ENCODE results near the gene SLC28A3.
"Not testable (repeated sequence)": the region's sequence is repeated elsewhere in the genome, so short reads cannot be mapped to it uniquely, and the experiment has no call there.

The SLC28A3 gene

DNA sequence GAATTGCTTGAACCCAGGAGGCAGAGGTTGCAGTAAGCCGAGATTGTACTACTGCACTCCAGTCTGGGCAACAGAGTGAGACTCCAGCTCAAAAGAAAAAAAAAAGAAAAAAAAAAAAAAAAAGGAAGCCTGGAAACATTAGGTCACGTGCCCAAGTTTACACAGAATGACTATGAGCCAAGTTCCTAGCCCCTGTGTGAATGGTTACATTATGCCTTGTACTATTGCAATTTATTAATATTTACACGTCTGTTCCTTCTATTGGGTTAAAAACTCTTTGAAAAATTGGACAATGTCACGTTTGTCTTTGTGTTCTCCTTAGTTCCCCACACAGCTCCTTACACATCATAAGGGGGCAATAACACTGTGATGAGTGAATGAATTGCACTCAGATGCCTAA, 33.5 kb upstream of the SLC28A3 start:
- H3K27me3 ChIP-seq (replicated peaks; ENCODE audit: control insufficient read depth, insufficient read depth, low read length) = no peaks in the 10 kb centered on the region
- DNase-seq (ENCODE audit: extremely low read depth, insufficient read length) = no peak
- TF ChIP-seq, protein P1, sequence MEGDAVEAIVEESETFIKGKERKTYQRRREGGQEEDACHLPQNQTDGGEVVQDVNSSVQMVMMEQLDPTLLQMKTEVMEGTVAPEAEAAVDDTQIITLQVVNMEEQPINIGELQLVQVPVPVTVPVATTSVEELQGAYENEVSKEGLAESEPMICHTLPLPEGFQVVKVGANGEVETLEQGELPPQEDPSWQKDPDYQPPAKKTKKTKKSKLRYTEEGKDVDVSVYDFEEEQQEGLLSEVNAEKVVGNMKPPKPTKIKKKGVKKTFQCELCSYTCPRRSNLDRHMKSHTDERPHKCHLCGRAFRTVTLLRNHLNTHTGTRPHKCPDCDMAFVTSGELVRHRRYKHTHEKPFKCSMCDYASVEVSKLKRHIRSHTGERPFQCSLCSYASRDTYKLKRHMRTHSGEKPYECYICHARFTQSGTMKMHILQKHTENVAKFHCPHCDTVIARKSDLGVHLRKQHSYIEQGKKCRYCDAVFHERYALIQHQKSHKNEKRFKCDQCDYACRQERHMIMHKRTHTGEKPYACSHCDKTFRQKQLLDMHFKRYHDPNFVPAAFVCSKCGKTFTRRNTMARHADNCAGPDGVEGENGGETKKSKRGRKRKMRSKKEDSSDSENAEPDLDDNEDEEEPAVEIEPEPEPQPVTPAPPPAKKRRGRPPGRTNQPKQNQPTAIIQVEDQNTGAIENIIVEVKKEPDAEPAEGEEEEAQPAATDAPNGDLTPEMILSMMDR (IDR thresholded peaks at IDR 0.05; ENCODE audit: insufficient read depth, low read length, poor library complexity, severe bottlenecking) = no peak
- H3K36me3 ChIP-seq (ENCODE audit: control insufficient read depth, insufficient read depth, low read length) = no peaks in the 10 kb centered on the region
- H3K4me3 ChIP-seq (replicated peaks; ENCODE audit: low read depth, low read length) = no peak overlapping the region

DNA sequence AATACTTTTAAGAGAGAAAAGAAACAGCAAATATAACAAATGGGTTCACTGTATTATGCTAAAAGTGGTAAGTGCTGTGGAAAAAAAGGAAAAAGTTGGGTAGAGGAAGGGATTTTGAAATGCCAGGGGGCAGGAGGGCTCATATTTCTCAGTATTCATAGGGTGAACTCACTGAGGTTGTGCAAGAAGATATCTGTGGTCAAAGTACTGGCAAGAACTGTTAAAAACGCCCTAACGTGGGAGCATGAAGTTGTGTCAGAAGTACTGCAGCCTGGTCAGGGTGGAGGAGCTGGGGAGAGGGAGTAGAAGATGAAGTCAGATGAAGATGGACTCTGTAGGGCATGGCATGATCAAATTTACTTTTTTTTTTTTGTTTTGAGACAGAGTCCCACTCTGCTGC, 31.2 kb upstream of the SLC28A3 start:
- H3K4me3 ChIP-seq (replicated peaks; ENCODE audit: low read depth, low read length) = no peak overlapping the region

DNA sequence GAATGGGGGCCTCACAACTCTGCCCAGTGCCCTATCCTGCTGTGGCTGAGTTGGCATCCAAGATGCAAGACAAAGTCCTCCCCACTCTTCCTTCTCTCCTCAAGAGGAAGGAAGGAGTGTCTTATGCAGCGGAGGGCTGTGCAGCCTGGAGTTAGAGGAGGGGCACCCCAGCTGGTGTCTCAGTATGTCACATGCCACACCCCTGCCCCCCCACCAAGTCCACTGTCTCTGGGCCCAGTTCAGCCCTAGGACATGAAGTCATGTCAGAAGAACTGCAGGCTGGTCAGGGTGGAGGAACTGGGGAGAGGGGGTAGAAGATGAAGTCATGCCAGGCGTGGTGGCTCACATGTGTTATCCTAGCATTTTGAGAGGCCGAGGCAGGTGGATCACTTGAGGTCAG, 28.0 kb upstream of the SLC28A3 start:
- H3K27me3 ChIP-seq (replicated peaks; ENCODE audit: control insufficient read depth, insufficient read depth, low read length) = no peaks in the 10 kb centered on the region; the same call in 1 of the 2 replicates
- no peaks in the 10 kb centered on the region for H3K36me3 ChIP-seq (ENCODE audit: control insufficient read depth, insufficient read depth, low read length)
- TF ChIP-seq, protein P1 (IDR thresholded peaks at IDR 0.05; ENCODE audit: insufficient read depth, low read length, poor library complexity, severe bottlenecking) = no peak
- DNase-seq (ENCODE audit: extremely low read depth, insufficient read length) = no peak
- H3K4me3 ChIP-seq (replicated peaks; ENCODE audit: low read depth, low read length) = no peak overlapping the region

More for the DNA sequence above, 31.2 kb upstream of the SLC28A3 start:
- TF ChIP-seq, protein P1 (IDR thresholded peaks at IDR 0.05; ENCODE audit: insufficient read depth, low read length, poor library complexity, severe bottlenecking) = no peak
- no peaks in the 10 kb centered on the region for H3K36me3 ChIP-seq (ENCODE audit: control insufficient read depth, insufficient read depth, low read length)
- DNase-seq (ENCODE audit: extremely low read depth, insufficient read length) = no peak
- no peaks in the 10 kb centered on the region for H3K27me3 ChIP-seq (replicated peaks; ENCODE audit: control insufficient read depth, insufficient read depth, low read length)

DNA sequence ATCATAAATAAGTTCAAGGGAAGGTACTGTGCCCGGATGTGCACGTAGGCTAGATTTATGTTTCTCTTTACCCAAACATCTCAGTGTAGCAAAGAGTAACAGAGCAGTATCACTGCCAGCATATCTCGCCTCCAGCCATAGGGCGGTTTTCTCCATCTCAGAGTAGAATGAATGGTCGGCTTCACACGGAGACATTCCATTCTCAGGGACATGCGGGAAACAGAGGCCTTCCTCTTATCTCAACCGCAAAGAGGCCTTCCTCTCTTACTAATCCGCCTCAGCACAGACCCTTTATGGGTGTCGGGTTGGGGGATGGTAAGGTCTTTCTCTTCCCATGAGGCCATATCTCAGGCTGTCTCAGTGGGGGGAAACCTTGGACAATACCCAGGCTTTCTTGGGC, 27.2 kb upstream of the SLC28A3 start:
- not testable (repeated sequence) for H3K36me3 ChIP-seq (ENCODE audit: control insufficient read depth, insufficient read depth, low read length); DNase-seq (ENCODE audit: extremely low read depth, insufficient read length); H3K4me3 ChIP-seq (replicated peaks; ENCODE audit: low read depth, low read length)

DNA sequence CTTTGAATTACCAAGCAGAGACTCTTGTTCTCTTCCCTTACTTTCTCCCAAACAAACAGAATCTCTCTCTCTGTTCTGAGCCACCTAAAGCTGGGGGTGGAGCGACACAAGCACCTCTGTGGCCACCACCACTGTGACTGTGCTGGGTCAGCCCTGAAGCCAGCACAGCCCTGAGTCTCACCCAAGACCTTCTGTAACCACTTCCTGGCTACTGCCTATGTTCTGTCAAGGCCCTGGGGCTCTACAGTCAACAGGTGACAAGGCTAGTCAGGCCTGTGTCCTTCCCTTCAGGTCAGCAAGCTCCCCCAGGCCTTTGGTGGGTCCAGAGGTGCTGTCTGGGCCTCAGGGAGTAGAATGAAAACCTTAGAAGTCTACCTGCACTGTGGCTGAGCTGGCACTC, 26.1 kb upstream of the SLC28A3 start:
- no peak for DNase-seq (ENCODE audit: extremely low read depth, insufficient read length)
- no peaks in the 10 kb centered on the region; the same call in 1 of the 2 replicates for H3K27me3 ChIP-seq (replicated peaks; ENCODE audit: control insufficient read depth, insufficient read depth, low read length)
- TF ChIP-seq, protein P1 (IDR thresholded peaks at IDR 0.05; ENCODE audit: insufficient read depth, low read length, poor library complexity, severe bottlenecking) = no peak
- no peak overlapping the region for H3K4me3 ChIP-seq (replicated peaks; ENCODE audit: low read depth, low read length)
- H3K36me3 ChIP-seq (ENCODE audit: control insufficient read depth, insufficient read depth, low read length) = no peaks in the 10 kb centered on the region

More for the DNA sequence above, 27.2 kb upstream of the SLC28A3 start:
- not testable (repeated sequence) for H3K27me3 ChIP-seq (replicated peaks; ENCODE audit: control insufficient read depth, insufficient read depth, low read length)

DNA sequence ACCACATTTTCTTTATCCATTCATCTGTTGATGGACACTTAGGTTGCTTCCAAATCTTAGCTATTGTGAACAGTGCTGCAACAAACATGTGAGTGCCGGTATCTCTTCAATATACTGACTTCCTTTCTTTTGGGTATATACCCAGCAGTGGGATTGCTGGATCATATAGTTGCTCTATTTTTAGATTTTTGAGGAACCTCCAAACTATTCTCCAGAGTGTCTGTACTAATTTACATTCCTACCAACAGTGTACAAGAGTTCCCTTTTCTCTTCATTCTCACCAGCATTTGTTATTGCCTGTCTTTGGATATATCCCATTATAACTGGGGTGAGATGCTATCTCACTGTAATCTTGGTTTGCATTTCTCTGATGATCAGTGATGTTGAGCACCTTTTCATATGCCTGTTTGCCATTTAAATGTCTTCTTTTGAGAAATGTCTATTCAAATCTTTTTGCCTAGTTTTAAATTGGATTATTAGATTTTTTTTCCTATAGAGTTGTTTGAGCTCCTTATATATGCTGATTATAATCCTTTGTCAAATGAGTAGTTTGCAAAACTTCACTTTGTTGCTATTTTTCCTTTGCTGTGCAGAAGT, 24.4 kb upstream of the SLC28A3 start:
- not testable (repeated sequence) for DNase-seq (ENCODE audit: extremely low read depth, insufficient read length); H3K4me3 ChIP-seq (replicated peaks; ENCODE audit: low read depth, low read length); H3K36me3 ChIP-seq (ENCODE audit: control insufficient read depth, insufficient read depth, low read length); H3K27me3 ChIP-seq (replicated peaks; ENCODE audit: control insufficient read depth, insufficient read depth, low read length)

DNA sequence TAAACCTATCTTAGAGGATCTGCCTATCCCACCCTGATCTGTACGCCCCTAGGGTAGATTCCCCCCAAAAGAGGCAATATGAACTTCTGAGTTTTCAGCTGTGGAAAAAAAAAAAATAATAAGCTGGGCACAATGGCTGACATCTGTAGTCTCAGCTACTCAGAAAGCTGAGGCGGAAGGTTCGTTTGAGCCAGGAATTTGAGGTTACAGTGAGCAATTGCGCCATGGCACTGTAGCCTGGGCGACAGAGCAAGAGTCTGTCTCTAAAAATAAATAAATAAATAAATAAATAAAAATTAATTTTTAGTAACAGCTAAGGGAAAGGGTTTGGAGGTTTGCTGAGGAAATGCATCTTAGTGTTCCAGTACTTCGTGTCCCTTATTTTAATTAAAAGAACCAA, 21.1 kb upstream of the SLC28A3 start:
- TF ChIP-seq, protein P1 (IDR thresholded peaks at IDR 0.05; ENCODE audit: insufficient read depth, low read length, poor library complexity, severe bottlenecking) = no peak
- no peak for DNase-seq (ENCODE audit: extremely low read depth, insufficient read length)
- no peaks in the 10 kb centered on the region; the same call in 1 of the 2 replicates for H3K27me3 ChIP-seq (replicated peaks; ENCODE audit: control insufficient read depth, insufficient read depth, low read length)
- H3K36me3 ChIP-seq (ENCODE audit: control insufficient read depth, insufficient read depth, low read length) = no peaks in the 10 kb centered on the region
- H3K4me3 ChIP-seq (replicated peaks; ENCODE audit: low read depth, low read length) = no peak overlapping the region
